ENCODE data around the gene CYB561. TPM values are rescaled to one million over a fixed set of nuclear protein-coding genes. Genes with fewer than 3 reads are reported as not detected.

Gene CYB561
- total RNA-seq, 6 experiments from 2014 or later, result 5.5 to 21.4 (median 15.9) TPM

DNA sequence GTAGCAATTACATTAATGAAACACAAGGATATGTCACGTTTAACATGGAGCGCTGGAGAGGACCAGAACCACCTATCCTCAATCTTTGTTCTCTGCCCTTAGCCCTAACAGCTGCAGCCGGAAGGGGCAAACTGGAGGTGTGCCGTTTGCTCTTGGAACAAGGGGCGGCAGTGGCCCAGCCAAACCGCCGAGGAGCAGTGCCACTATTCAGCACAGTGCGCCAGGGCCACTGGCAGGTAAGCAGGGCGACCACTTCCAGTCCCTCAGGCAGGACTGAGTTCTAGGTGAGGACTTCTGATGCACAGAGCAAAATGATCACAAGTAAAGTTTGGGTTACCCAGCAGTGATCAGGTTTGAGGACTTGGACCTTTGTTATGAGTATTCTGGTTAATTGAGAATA is 41.1 kb downstream of the CYB561 start:
- no peak for DNase-seq
- Mint-ChIP-seq H3K36me3 (ENCODE audit: low read depth) (peaks cover 54% of the 10 kb centered on the region), H3K9me3 (no peaks in the 10 kb centered on the region), H3K27me3 (ENCODE audit: insufficient read depth) (peaks cover 5% of the 10 kb centered on the region), H3K4me1 (ENCODE audit: low read depth) (peaks cover 83% of the 10 kb centered on the region), H3K27ac (0 out of 2 replicates have a peak overlapping the region, but pooled peaks have one; percentile 88), H3K4me3 (no peak overlapping the region)
- TF ChIP-seq, protein P1, sequence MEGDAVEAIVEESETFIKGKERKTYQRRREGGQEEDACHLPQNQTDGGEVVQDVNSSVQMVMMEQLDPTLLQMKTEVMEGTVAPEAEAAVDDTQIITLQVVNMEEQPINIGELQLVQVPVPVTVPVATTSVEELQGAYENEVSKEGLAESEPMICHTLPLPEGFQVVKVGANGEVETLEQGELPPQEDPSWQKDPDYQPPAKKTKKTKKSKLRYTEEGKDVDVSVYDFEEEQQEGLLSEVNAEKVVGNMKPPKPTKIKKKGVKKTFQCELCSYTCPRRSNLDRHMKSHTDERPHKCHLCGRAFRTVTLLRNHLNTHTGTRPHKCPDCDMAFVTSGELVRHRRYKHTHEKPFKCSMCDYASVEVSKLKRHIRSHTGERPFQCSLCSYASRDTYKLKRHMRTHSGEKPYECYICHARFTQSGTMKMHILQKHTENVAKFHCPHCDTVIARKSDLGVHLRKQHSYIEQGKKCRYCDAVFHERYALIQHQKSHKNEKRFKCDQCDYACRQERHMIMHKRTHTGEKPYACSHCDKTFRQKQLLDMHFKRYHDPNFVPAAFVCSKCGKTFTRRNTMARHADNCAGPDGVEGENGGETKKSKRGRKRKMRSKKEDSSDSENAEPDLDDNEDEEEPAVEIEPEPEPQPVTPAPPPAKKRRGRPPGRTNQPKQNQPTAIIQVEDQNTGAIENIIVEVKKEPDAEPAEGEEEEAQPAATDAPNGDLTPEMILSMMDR (IDR thresholded peaks at IDR 0.05), result no peak

DNA sequence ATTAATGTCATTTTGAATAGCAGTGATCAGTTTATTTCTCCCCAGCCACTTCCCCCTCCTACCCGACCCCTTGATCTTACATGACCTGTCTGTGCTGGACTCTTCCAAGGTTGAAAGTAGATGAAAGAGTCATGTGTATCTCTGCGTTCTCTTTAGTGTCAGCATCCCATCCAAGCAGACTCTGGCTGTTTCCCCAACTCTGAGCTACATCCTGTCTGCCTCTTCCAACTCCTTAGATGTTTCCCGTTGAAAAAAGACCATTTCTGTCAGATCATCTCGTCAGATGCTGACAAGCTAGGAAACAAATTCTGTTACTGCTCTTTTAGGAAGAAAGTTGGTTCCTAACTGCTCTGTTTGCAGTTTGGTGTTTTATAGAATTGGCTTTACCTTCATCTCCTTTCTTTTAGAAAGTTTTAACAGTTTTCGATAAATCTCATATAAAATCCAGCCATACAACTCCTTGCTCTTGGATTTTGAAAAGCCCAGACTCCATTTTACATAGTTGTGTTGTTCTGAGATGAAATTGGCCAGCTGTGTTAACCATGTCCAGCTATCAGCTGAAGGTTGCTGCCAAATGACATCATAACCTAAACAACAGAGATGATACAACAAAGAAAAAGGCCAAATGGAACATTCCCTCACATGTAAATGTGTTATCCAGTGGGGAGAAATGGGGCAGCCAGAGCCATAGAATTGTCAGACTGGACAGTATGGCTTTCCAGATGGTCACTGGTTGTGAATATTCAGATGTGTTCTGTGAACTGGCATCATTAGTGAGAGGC is 43.5 kb downstream of the CYB561 start:
- Mint-ChIP-seq H3K4me1 (ENCODE audit: low read depth) (peaks cover 89% of the 10 kb centered on the region), H3K27me3 (ENCODE audit: insufficient read depth) (peaks cover 9% of the 10 kb centered on the region), H3K9me3 (no peaks in the 10 kb centered on the region), H3K36me3 (ENCODE audit: low read depth) (peaks cover 63% of the 10 kb centered on the region), H3K27ac (peak overlapping the region; percentile 34), H3K4me3 (no peak overlapping the region)
- no peak for DNase-seq
- TF ChIP-seq, protein P1 (IDR thresholded peaks at IDR 0.05), result no peak

DNA sequence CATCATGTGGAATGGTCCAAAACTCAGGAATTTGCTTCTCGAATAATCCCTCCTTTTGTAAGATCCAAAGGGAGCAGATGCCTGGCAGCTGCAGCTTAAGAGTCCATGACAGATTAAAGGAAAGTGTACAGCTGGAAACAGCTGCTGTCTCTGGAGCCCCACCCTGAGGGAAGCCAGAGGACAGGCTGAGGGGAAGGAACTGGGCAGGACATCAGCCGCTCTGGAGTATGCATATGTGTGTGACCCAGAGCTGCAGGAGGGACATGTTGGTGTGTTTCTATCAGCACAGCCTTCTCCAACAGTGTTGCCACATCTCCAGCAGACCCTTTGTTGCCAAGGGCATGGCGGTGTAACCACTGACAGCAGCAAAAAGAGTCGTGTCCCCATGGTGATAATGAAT is 46.2 kb downstream of the CYB561 start:
- Mint-ChIP-seq H3K27ac (peak overlapping the region; percentile 88), H3K4me1 (ENCODE audit: low read depth) (peaks cover 82% of the 10 kb centered on the region), H3K4me3 (peak overlapping the region; percentile 69), H3K36me3 (ENCODE audit: low read depth) (peaks cover 62% of the 10 kb centered on the region), H3K27me3 (ENCODE audit: insufficient read depth) (peaks cover 9% of the 10 kb centered on the region), H3K9me3 (no peaks in the 10 kb centered on the region)
- TF ChIP-seq, protein P1 (IDR thresholded peaks at IDR 0.05), result no peak
- peak; percentile 25 for DNase-seq

DNA sequence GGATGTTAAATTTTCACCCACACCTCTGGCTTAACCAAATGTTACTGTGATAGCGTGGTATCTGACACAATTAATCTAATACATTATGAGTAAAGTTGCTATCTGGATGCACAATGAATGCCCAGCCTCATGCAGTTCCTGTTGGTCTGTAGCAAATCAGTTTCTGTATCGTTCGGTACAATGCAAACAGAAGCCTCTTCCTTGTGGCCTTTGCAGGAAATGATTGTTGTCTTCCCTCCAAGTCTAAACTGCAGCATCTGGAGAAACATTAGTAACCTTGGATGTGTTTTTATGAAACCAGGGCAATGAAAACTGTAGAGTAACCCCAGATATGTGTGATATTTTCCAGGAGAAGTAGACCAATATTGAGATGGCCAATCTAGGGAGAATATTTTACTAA is 46.8 kb downstream of the CYB561 start:
- peaks cover 65% of the 10 kb centered on the region for H3K36me3 Mint-ChIP-seq (ENCODE audit: low read depth)
- peak overlapping the region; percentile 88 for H3K27ac Mint-ChIP-seq
- peak; percentile 33 for DNase-seq
- H3K4me1 Mint-ChIP-seq (ENCODE audit: low read depth), result peaks cover 82% of the 10 kb centered on the region
- H3K27me3 Mint-ChIP-seq (ENCODE audit: insufficient read depth), result peaks cover 9% of the 10 kb centered on the region
- no peaks in the 10 kb centered on the region for H3K9me3 Mint-ChIP-seq
- TF ChIP-seq, protein P1 (IDR thresholded peaks at IDR 0.05), result no peak
- peak overlapping the region; percentile 59 for H3K4me3 Mint-ChIP-seq

DNA sequence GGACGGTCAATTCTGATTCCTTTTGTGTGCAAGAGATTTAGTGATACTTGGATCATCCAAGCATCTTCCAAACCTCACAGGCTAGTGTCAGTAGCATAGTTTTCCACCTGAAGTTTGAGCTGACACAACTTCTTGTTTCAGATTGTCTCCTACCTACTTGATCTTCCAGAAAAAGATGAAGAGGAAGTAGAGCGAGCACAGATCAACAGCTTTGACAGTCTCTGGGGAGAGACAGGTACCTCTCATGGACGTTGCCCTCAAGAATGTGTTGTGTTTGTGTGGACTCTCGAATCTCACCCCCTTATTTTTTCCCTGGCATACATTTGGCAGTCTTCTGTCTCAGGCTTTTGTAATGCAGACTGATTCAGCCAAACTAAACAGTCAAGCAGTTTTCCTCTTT is 47.4 kb downstream of the CYB561 start:
- TF ChIP-seq, protein P1 (IDR thresholded peaks at IDR 0.05), result no peak
- DNase-seq, result no peak
- peak overlapping the region; percentile 88 for H3K27ac Mint-ChIP-seq
- peak overlapping the region; percentile 59; the same call in 1 of the 2 replicates for H3K4me3 Mint-ChIP-seq
- peaks cover 81% of the 10 kb centered on the region for H3K4me1 Mint-ChIP-seq (ENCODE audit: low read depth)
- H3K36me3 Mint-ChIP-seq (ENCODE audit: low read depth), result peaks cover 67% of the 10 kb centered on the region
- H3K9me3 Mint-ChIP-seq, result no peaks in the 10 kb centered on the region
- peaks cover 9% of the 10 kb centered on the region for H3K27me3 Mint-ChIP-seq (ENCODE audit: insufficient read depth)

Data from HFFc6 (cell line).